K562 (cell line): ENCODE measurements around the gene COPA. TPM values are rescaled to one million over a fixed set of nuclear protein-coding genes. Genes with fewer than 3 reads are reported as not detected.

Source experiments
- DDX20 ChIP-seq: fragments of 450-650 bp; IDR thresholded peaks from 2 replicates; pipeline ENCODE4 v1.6.1; 2016; ENCODE audit warnings: missing genetic modification characterization, low read depth, mild to moderate bottlenecking, missing compliant biosample characterization, moderate library complexity
- E2F6 ChIP-seq, 2 experiments: IDR thresholded peaks; 2 replicates each; pipeline ENCODE4 v1.6.1; 2011; ENCODE audit warnings: borderline replicate concordance in 1 of 2, control low read depth in 1 of 2, low read depth in 1 of 2, low read length in 1 of 2, mild to moderate bottlenecking in 1 of 2, mixed read lengths in 1 of 2, moderate library complexity in 1 of 2; ENCODE audit not compliant: insufficient read depth in 1 of 2, insufficient read length in 1 of 2, poor library complexity in 1 of 2, severe bottlenecking in 1 of 2; ENCODE audit errors: extremely low read depth in 1 of 2
- ELF1 ChIP-seq: fragments of 200-800 bp; sonication (Bioruptor generic); IDR thresholded peaks from 2 replicates; pipeline ENCODE4 v1.6.1; 2016; ENCODE audit warnings: missing genetic modification characterization, missing compliant biosample characterization
- L3MBTL2 ChIP-seq: fragments of 450-650 bp; IDR thresholded peaks from 2 replicates; pipeline ENCODE4 v1.6.1; 2016; ENCODE audit warnings: mild to moderate bottlenecking, moderate library complexity
- NR0B1 ChIP-seq: fragments of 450-650 bp; IDR thresholded peaks from one replicate; pipeline ENCODE4 v1.6.1; 2018; ENCODE audit warnings: mild to moderate bottlenecking, moderate library complexity; ENCODE audit not compliant: partially characterized antibody
- PHB ChIP-seq: fragments of 250-450 bp; sonication (Bioruptor Pico); IDR thresholded peaks from 2 replicates; pipeline ENCODE4 v1.5.0; 2021
- RBFOX2 ChIP-seq: fragments of 200-400 bp; formaldehyde crosslinking; IDR thresholded peaks from 2 replicates; pipeline ENCODE4 v1.6.1; 2017; ENCODE audit warnings: low read depth, mild to moderate bottlenecking, low read length, moderate library complexity
- RERE ChIP-seq: sonication (generic); formaldehyde crosslinking; IDR thresholded peaks from 2 replicates; pipeline ENCODE4 v1.8.0; 2023; ENCODE audit warnings: missing genetic modification reagents, mild to moderate bottlenecking, borderline replicate concordance
- RFX1 ChIP-seq: fragments of 450-650 bp; IDR thresholded peaks from 2 replicates; pipeline ENCODE4 v1.6.1; 2016; ENCODE audit warnings: mild to moderate bottlenecking, moderate library complexity
- SAFB2 ChIP-seq: fragments of 200-400 bp; formaldehyde crosslinking; IDR thresholded peaks from 2 replicates; pipeline ENCODE4 v1.6.1; 2018; ENCODE audit warnings: borderline replicate concordance, low read length, low read depth, moderate library complexity; ENCODE audit not compliant: severe bottlenecking
- TCF15 ChIP-seq: fragments of 250-450 bp; sonication (Bioruptor Pico); IDR thresholded peaks from 2 replicates; pipeline ENCODE4 v1.8.0; 2022; ENCODE audit warnings: moderate library complexity, mild to moderate bottlenecking, inconsistent platforms
- XRCC4 ChIP-seq: IDR thresholded peaks from one replicate; pipeline ENCODE4 v1.6.1; 2011; ENCODE audit not compliant: insufficient read depth, insufficient read length; ENCODE audit errors: extremely low read depth
- ZBTB8A ChIP-seq: fragments of 450-650 bp; IDR thresholded peaks from 2 replicates; pipeline ENCODE4 v1.6.1; 2018; ENCODE audit warnings: mild to moderate bottlenecking, moderate library complexity; ENCODE audit not compliant: partially characterized antibody
- ZNF197 ChIP-seq: fragments of 200-800 bp; sonication (Bioruptor generic); IDR thresholded peaks from 2 replicates; pipeline ENCODE4 v1.6.1; 2016; ENCODE audit warnings: low read depth, missing genetic modification characterization, missing compliant biosample characterization
- ZNF274 ChIP-seq: IDR thresholded peaks from 2 replicates; pipeline ENCODE4 v1.6.1; 2011; ENCODE audit warnings: low read depth, mild to moderate bottlenecking, low read length, moderate library complexity, borderline replicate concordance
- ZNF384 ChIP-seq: IDR thresholded peaks from 2 replicates; pipeline ENCODE4 v1.6.1; 2012; ENCODE audit warnings: low read depth, low read length, improper control_type of control experiment
- ZNF76 ChIP-seq: fragments of 250-450 bp; sonication (Bioruptor Pico); IDR thresholded peaks from 2 replicates; pipeline ENCODE4 v1.4.0; 2020; ENCODE audit warnings: mild to moderate bottlenecking, moderate library complexity, borderline replicate concordance
- polyA plus RNA-seq, 8 experiments: library from polyadenylated mRNA; depleted of rRNA in 4 of 8; stranded (reverse) in 5 of 8; unstranded in 3 of 8; fragments of >200 nt; fragmentation: Nextera tagmentation in 2 of 8; fragmentation: Illumina TruSeq in 1 of 8; extraction: Ambion mirVana in 2 of 8; extraction: Trizol in 1 of 8; gene quantifications; 2 replicates each; pipeline versions ENCODE4 v1.2.1 to v1.2.3, GENCODE V29; 2011 to 2014; ENCODE audit warnings: inconsistent platforms in 1 of 8, missing spikeins in 1 of 8
- total RNA-seq, 7 experiments: library from RNA; depleted of rRNA in 6 of 7; stranded (reverse); fragments of >200 nt in 6 of 7; fragmentation: Illumina TruSeq in 2 of 7; extraction: Trizol in 2 of 7; gene quantifications; 2 replicates each; pipeline versions ENCODE4 v1.2.1 to v1.2.3, GENCODE V29; 2011 to 2021; ENCODE audit warnings: low replicate concordance in 1 of 7

Gene COPA
- total and polyA plus RNA-seq, 9 of the 15 experiments (the other 6 are each of a cell fraction or from before 2014, with no cell fraction given) = 49.8 to 222 (median 110) TPM

GRCh38 chr1:160261893-160262794 is 80.9 kb downstream of the COPA start, which contains the start of gene DCAF8 (continued):
- TF ChIP-seq SAFB2 (no peak), ZNF197 (no peak), ZNF384 (no peak), ZNF76 (CRISPR knock-in tag) (no peak), E2F6 (IDR thresholded peaks at IDR 0.05; ENCODE audit: borderline replicate concordance in 1 of 2, extremely low read depth in 1 of 2, insufficient read depth in 1 of 2, insufficient read length in 1 of 2, low read depth in 1 of 2, low read length in 1 of 2, poor library complexity in 1 of 2, severe bottlenecking in 1 of 2) (no peak), PHB (CRISPR knock-in tag) (no peak), XRCC4 (no peak), NR0B1 (no peak), RERE (no peak), RFX1 (no peak), ELF1 (no peak), RBFOX2 (peak; percentile 100), DDX20 (no peak), TCF15 (CRISPR knock-in tag) (no peak), ZBTB8A (no peak), ZNF274 (no peak), L3MBTL2 (no peak; the same call in 1 of the 2 replicates)
